Activated CD8-positive, alpha-beta T cell treated with anti-CD3 and anti-CD28 coated beads for 36 hours (primary cell): Measurements from ENCODE around the gene POLR2H. TPM values are rescaled to one million over a fixed set of nuclear protein-coding genes. Genes with fewer than 3 reads are reported as not detected.

Source experiments
- ATAC-seq: fragments of 200-7000 bp; cut with Tn5 transposase; one replicate; pipeline ENCODE4 v1.10.0; 2021; ENCODE audit warnings: mild to moderate bottlenecking, moderate library complexity
- CTCF ChIA-PET: fragments of 350-600 bp; sonication (Branson Sonifier 250); formaldehyde crosslinking; loops from one replicate; lab custom pipeline; 2021; ENCODE audit warnings: antibody characterized with exemption; lab: Charles Lee
- POLR2A ChIA-PET: fragments of 350-600 bp; sonication (Branson Sonifier 250); formaldehyde crosslinking; loops from one replicate; lab custom pipeline; 2021; ENCODE audit warnings: antibody characterized with exemption; lab: Charles Lee
- DNase-seq: peaks from one replicate; pipeline ENCODE4 v3.0.0-alpha.2; 2020
- H3K27ac Mint-ChIP-seq: one replicate; pipeline ENCODE4 v1.8.0; 2021; ENCODE audit warnings: mild to moderate bottlenecking, mixed read lengths
- H3K27me3 Mint-ChIP-seq: one replicate; pipeline ENCODE4 v1.8.0; 2021; ENCODE audit warnings: mixed read lengths
- H3K36me3 Mint-ChIP-seq: one replicate; pipeline ENCODE4 v1.8.0; 2021; ENCODE audit warnings: low read depth, mixed read lengths
- H3K4me1 Mint-ChIP-seq: one replicate; pipeline ENCODE4 v1.8.0; 2021; ENCODE audit warnings: low read depth, mixed read lengths
- H3K4me3 Mint-ChIP-seq: one replicate; pipeline ENCODE4 v1.8.0; 2021; ENCODE audit warnings: mild to moderate bottlenecking, moderate library complexity, mixed read lengths
- H3K9me3 Mint-ChIP-seq: one replicate; pipeline ENCODE4 v1.8.0; 2021; ENCODE audit warnings: mixed read lengths
- CTCF ChIP-seq: fragments of 200-600 bp; IDR thresholded peaks from one replicate; pipeline ENCODE4 v1.8.0; 2022; ENCODE audit warnings: antibody characterized with exemption, mild to moderate bottlenecking
- intact Hi-C: fragments of 100-400 bp; cut with micrococcal nuclease; formaldehyde crosslinking; loops from one replicate; pipeline ENCODE4 v1.10.0; 2022
- total RNA-seq, 2 experiments: library from RNA; stranded (reverse); gene quantifications; one replicate each; pipeline ENCODE4 v1.2.3, GENCODE V29; 2021

The POLR2H gene
- total RNA-seq, 2 experiments from 2014 or later = 166 to 169 TPM

DNA sequence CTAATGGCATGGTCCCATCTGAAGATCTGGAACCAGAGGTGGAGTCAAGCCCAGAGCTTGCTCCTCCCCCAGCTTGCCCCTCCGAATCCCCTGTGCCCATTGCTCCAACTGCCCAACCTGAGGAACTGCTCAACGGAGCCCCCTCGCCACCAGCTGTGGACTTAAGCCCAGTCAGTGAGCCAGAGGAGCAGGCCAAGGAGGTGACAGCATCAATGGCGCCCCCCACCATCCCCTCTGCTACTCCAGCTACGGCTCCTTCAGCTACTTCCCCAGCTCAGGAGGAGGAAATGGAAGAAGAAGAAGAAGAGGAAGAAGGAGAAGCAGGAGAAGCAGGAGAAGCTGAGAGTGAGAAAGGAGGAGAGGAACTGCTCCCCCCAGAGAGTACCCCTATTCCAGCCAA is 39.8 kb upstream of the POLR2H start:
- intact Hi-C loops = no loop called here
- H3K27me3 Mint-ChIP-seq = no peaks in the 10 kb centered on the region
- H3K27ac Mint-ChIP-seq = no peak overlapping the region
- no peak overlapping the region for H3K4me3 Mint-ChIP-seq
- peaks cover 82% of the 10 kb centered on the region for H3K36me3 Mint-ChIP-seq
- DNase-seq (no peak), ATAC-seq (no peak)
- H3K4me1 Mint-ChIP-seq = peaks cover 48% of the 10 kb centered on the region
- no peaks in the 10 kb centered on the region for H3K9me3 Mint-ChIP-seq
- ChIA-PET CTCF (no interaction called here), POLR2A (interaction anchor here (0.8 to 5.6 kb wide), 5 partner anchors 7 to 16 kb away, joined by 3 to 45 read pairs (median 12); partner anchors contain the start of gene FAM131A)
- no peak for TF ChIP-seq CTCF

DNA sequence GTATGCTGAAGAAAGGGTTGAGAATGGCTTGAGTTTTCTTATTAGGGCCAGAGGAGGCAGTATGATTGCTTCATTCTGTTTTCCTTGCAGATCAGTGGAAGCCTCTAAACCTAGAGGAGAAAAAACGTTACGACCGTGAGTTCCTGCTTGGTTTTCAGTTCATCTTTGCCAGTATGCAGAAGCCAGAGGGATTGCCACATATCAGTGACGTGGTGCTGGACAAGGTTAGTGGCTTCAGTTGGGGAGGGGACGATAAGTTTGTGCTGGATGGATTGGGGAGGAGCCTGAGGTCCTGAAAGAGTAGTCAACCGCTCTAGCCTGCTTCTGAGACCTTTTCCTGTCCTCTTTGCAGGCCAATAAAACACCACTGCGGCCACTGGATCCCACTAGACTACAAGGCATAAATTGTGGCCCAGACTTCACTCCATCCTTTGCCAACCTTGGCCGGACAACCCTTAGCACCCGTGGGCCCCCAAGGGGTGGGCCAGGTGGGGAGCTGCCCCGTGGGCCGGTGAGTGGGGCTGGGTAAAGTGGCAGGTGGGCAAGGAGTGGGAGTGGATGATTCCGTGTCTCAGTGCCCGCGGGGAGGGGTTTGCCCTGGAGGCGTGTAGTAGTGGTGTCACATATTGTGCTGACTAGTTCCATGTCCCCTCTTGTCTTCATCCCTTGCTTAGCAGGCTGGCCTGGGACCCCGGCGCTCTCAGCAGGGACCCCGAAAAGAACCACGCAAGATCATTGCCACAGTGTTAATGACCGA is 38.6 kb upstream of the POLR2H start:
- no peak for TF ChIP-seq CTCF
- POLR2A ChIA-PET = interaction anchor here (0.8 to 5.9 kb wide), 5 partner anchors 6 to 28 kb away, joined by 3 to 58 read pairs (median 6); no protein-coding TSS in a partner anchor
- peaks cover 35% of the 10 kb centered on the region for H3K4me1 Mint-ChIP-seq
- peaks cover 82% of the 10 kb centered on the region for H3K36me3 Mint-ChIP-seq
- no peaks in the 10 kb centered on the region for H3K9me3 Mint-ChIP-seq
- intact Hi-C loops = no loop called here
- H3K27ac Mint-ChIP-seq = no peak overlapping the region
- CTCF ChIA-PET = interaction anchor here (1.5 kb wide), 1 partner anchor 29 kb away, joined by 3 read pairs; no protein-coding TSS in a partner anchor
- no peak overlapping the region for H3K4me3 Mint-ChIP-seq
- DNase-seq (no peak), ATAC-seq (no peak)
- no peaks in the 10 kb centered on the region for H3K27me3 Mint-ChIP-seq

DNA sequence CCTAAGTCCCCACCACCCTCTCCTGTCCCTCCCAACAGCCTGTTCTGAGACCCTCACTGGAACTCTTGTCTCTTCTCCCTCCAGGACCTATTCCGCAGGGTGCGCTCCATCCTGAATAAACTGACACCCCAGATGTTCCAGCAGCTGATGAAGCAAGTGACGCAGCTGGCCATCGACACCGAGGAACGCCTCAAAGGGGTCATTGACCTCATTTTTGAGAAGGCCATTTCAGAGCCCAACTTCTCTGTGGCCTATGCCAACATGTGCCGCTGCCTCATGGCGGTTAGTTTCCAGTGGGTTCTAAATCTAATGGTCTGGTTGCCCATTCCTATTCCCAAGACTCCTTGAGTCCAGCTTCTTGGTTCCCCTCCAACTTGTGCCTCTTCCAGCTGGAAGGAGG is 37.8 kb upstream of the POLR2H start:
- ATAC-seq (no peak), DNase-seq (no peak)
- CTCF ChIA-PET = interaction anchor here (1.5 kb wide), 1 partner anchor 30 kb away, joined by 3 read pairs; no protein-coding TSS in a partner anchor
- POLR2A ChIA-PET = interaction anchor here (0.6 to 5.9 kb wide), 7 partner anchors 8 to 42 kb away, joined by 3 to 58 read pairs (median 4); no protein-coding TSS in a partner anchor
- no peak for TF ChIP-seq CTCF
- Mint-ChIP-seq H3K27ac (peak overlapping the region; percentile 14), H3K4me1 (peaks cover 32% of the 10 kb centered on the region), H3K4me3 (no peak overlapping the region), H3K9me3 (no peaks in the 10 kb centered on the region), H3K36me3 (peaks cover 86% of the 10 kb centered on the region), H3K27me3 (no peaks in the 10 kb centered on the region)
- intact Hi-C loops = no loop called here

DNA sequence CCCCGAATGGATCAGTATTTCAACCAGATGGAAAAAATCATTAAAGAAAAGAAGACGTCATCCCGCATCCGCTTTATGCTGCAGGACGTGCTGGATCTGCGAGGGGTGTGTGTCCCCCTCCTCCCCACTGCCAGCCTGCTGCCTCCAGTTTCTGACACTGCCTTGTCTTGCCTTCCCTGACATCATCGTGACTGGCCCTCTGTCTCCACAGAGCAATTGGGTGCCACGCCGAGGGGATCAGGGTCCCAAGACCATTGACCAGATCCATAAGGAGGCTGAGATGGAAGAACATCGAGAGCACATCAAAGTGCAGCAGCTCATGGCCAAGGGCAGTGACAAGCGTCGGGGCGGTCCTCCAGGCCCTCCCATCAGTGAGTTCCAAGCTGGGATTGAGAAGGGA is 36.2 kb upstream of the POLR2H start:
- ChIA-PET POLR2A (interaction anchor here (1.2 to 5.9 kb wide), 4 partner anchors 10 to 13 kb away, joined by 3 to 58 read pairs (median 14); partner anchors contain the start of gene FAM131A), CTCF (interaction anchor here (1.0 to 2.4 kb wide), 3 partner anchors 13 to 28 kb away, joined by 3 to 6 read pairs (median 3); no protein-coding TSS in a partner anchor)

More for the DNA sequence above, 36.2 kb upstream of the POLR2H start:
- intact Hi-C loops = no loop called here
- no peaks in the 10 kb centered on the region for H3K9me3 Mint-ChIP-seq
- H3K27ac Mint-ChIP-seq = peak overlapping the region; percentile 78
- peaks cover 91% of the 10 kb centered on the region for H3K36me3 Mint-ChIP-seq
- ATAC-seq = no peak
- no peaks in the 10 kb centered on the region for H3K27me3 Mint-ChIP-seq
- DNase-seq = no peak
- TF ChIP-seq CTCF = no peak
- H3K4me3 Mint-ChIP-seq = no peak overlapping the region
- peaks cover 31% of the 10 kb centered on the region for H3K4me1 Mint-ChIP-seq
